Measurements from ENCODE around the gene SERINC3. TPM values are rescaled to one million over a fixed set of nuclear protein-coding genes. Genes with fewer than 3 reads are reported as not detected.

SERINC3 gene
- 42.0 to 45.0 TPM (median 42.9 TPM) in 3 replicates for total RNA-seq

- H3K9me3 Mint-ChIP-seq: no peaks in the 10 kb centered on the region
- TF ChIP-seq, protein P1, sequence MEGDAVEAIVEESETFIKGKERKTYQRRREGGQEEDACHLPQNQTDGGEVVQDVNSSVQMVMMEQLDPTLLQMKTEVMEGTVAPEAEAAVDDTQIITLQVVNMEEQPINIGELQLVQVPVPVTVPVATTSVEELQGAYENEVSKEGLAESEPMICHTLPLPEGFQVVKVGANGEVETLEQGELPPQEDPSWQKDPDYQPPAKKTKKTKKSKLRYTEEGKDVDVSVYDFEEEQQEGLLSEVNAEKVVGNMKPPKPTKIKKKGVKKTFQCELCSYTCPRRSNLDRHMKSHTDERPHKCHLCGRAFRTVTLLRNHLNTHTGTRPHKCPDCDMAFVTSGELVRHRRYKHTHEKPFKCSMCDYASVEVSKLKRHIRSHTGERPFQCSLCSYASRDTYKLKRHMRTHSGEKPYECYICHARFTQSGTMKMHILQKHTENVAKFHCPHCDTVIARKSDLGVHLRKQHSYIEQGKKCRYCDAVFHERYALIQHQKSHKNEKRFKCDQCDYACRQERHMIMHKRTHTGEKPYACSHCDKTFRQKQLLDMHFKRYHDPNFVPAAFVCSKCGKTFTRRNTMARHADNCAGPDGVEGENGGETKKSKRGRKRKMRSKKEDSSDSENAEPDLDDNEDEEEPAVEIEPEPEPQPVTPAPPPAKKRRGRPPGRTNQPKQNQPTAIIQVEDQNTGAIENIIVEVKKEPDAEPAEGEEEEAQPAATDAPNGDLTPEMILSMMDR (IDR thresholded peaks at IDR 0.05; ENCODE audit: unreplicated experiment): peak; percentile 11
- H3K36me3 Mint-ChIP-seq: no peaks in the 10 kb centered on the region
- H3K4me3 Mint-ChIP-seq: peak within 1 kb of the TSS; percentile 87
- peaks cover 59% of the 10 kb centered on the region for H3K4me1 Mint-ChIP-seq
- peak within 1 kb of the TSS; percentile 92 for H3K27ac Mint-ChIP-seq
- no peaks in the 10 kb centered on the region for H3K27me3 Mint-ChIP-seq (ENCODE audit: low read depth)
- DNase-seq (ENCODE audit: low spot score in 2 of 2, unreplicated experiment in 2 of 2): peak; percentile 91 to 94
Observed at GRCh38 chr20:44521484-44522481, at the start of gene SERINC3. TSS of gene SERINC3 (minus strand) at chr20:44522070. CDS start at chr20:44521951, 119 bp downstream.

GRCh38 chr20:44571362-44571988 lies 49.6 kb upstream of the SERINC3 start:
- H3K36me3 Mint-ChIP-seq: no peaks in the 10 kb centered on the region
- peaks cover 40% of the 10 kb centered on the region for H3K4me1 Mint-ChIP-seq
- peak overlapping the region; percentile 97 for H3K27ac Mint-ChIP-seq
- no peaks in the 10 kb centered on the region for H3K9me3 Mint-ChIP-seq
- no peak overlapping the region for H3K4me3 Mint-ChIP-seq
- no peaks in the 10 kb centered on the region for H3K27me3 Mint-ChIP-seq (ENCODE audit: low read depth)
- TF ChIP-seq, protein P1 (IDR thresholded peaks at IDR 0.05; ENCODE audit: unreplicated experiment): no peak
- DNase-seq (ENCODE audit: low spot score in 2 of 2, unreplicated experiment in 2 of 2): no peak

DNA sequence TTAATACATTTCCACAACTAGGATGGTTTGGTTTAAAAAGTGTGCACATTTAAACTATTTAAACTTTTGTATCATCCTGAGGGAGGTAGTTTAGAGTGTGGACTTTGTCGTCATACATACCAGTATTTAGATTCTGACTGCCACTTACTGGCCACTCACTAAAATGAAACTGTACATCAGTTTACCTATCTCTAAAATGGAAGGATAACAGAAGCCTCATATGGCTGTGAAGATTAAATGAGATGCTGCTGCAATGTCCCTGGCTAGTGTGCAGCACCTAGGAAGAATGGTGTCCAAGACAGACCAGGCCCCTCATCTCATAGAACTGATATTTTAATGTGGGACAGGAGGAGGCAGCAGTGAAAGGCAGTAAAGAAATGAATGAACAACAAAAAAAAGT lies 48.5 kb upstream of the SERINC3 start:
- Mint-ChIP-seq H3K27me3 (ENCODE audit: low read depth) (no peaks in the 10 kb centered on the region), H3K4me3 (no peak overlapping the region), H3K4me1 (peaks cover 33% of the 10 kb centered on the region), H3K9me3 (no peaks in the 10 kb centered on the region), H3K27ac (peak overlapping the region; percentile 58), H3K36me3 (no peaks in the 10 kb centered on the region)
- TF ChIP-seq, protein P1 (IDR thresholded peaks at IDR 0.05; ENCODE audit: unreplicated experiment): no peak
- DNase-seq (ENCODE audit: low spot score in 2 of 2, unreplicated experiment in 2 of 2): no peak

- Mint-ChIP-seq H3K27ac (peak overlapping the region; percentile 51), H3K36me3 (no peaks in the 10 kb centered on the region), H3K4me3 (no peak overlapping the region), H3K9me3 (no peaks in the 10 kb centered on the region), H3K27me3 (ENCODE audit: low read depth) (no peaks in the 10 kb centered on the region), H3K4me1 (peaks cover 21% of the 10 kb centered on the region)
- TF ChIP-seq, protein P1 (IDR thresholded peaks at IDR 0.05; ENCODE audit: unreplicated experiment): no peak
- no peak for DNase-seq (ENCODE audit: low spot score in 2 of 2, unreplicated experiment in 2 of 2)
Observed at GRCh38 chr20:44566811-44567210, 44.9 kb upstream of the SERINC3 start.

DNA sequence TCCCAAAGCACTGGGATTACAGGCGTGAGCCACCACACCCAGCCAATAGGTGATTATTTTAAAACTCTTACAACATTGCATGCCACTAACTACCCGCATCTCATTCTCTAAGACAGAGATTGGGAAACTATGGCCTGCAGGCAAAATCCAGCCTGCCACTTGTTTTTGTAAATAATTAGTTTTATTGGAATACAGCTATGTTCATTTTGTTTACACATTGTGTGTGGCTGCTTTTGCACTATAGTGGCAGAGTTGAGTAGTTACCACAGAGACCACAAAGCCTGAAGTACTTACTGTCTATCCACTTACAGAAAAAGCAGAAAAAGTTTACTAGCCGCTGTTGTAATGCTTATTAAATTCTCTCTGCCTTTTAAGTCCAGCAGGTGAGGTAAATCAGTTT lies 44.1 kb upstream of the SERINC3 start:
- DNase-seq (ENCODE audit: low spot score in 2 of 2, unreplicated experiment in 2 of 2): no peak
- H3K27me3 Mint-ChIP-seq (ENCODE audit: low read depth): no peaks in the 10 kb centered on the region
- no peaks in the 10 kb centered on the region for H3K36me3 Mint-ChIP-seq
- no peak overlapping the region for H3K4me3 Mint-ChIP-seq
- H3K9me3 Mint-ChIP-seq: no peaks in the 10 kb centered on the region
- H3K4me1 Mint-ChIP-seq: peaks cover 17% of the 10 kb centered on the region
- TF ChIP-seq, protein P1 (IDR thresholded peaks at IDR 0.05; ENCODE audit: unreplicated experiment): no peak
- no peak overlapping the region for H3K27ac Mint-ChIP-seq

All from mesothelial cell of epicardium (in vitro differentiated cells).